Measurements from ENCODE around the gene ABHD18.
A peak's percentile ranks its signal among the peaks of the same experiment; 100 is the strongest.

Gene ABHD18

DNA sequence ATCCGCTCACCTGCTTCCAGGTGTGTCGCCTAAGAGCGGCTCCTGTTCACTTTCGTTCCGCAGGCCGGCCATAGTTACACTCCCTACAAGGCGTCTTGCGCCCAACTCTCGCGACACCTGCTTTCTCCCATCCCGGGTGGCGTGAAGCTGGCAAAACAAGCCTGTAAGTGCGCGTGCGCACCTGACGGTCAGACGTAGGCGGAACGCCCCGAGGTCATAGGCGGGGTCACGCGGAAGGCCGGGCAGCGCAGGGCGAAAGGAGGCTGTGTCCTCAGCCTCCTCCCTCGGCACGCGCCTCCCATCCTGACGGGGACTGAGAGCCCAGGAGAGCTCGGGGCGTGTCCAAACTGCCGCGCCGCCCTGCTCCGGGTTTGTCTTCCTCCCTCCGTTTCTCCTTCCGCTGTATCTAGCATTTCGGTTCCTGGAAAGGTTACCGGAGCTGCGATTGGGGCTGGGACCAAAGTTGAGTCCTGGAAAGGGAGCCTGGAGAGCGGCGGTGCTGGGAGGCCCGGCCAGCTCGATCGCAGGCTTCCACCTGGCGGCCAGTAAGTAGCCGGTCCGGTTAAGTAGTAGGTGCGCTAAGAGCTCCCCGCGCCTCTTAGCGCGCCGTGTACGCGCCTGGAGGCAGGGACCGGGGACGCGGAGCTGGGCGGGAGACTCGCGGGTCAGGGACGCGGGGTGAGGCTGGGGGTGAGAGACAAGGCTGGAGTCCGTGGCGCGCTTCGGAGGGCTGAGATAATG is at the start of gene ABHD18, which contains the start of gene MFSD8 (continued):
- TF ChIP-seq, protein P1, sequence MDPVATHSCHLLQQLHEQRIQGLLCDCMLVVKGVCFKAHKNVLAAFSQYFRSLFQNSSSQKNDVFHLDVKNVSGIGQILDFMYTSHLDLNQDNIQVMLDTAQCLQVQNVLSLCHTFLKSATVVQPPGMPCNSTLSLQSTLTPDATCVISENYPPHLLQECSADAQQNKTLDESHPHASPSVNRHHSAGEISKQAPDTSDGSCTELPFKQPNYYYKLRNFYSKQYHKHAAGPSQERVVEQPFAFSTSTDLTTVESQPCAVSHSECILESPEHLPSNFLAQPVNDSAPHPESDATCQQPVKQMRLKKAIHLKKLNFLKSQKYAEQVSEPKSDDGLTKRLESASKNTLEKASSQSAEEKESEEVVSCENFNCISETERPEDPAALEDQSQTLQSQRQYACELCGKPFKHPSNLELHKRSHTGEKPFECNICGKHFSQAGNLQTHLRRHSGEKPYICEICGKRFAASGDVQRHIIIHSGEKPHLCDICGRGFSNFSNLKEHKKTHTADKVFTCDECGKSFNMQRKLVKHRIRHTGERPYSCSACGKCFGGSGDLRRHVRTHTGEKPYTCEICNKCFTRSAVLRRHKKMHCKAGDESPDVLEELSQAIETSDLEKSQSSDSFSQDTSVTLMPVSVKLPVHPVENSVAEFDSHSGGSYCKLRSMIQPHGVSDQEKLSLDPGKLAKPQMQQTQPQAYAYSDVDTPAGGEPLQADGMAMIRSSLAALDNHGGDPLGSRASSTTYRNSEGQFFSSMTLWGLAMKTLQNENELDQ (tag by site-specific recombination; IDR thresholded peaks at IDR 0.05; ENCODE audit: low read depth), result no peak
- TF ChIP-seq FEZF1 (tag by site-specific recombination; IDR thresholded peaks at IDR 0.05) (no peak), ZXDB (tag by site-specific recombination; IDR thresholded peaks at IDR 0.05) (peak; percentile 38)

DNA sequence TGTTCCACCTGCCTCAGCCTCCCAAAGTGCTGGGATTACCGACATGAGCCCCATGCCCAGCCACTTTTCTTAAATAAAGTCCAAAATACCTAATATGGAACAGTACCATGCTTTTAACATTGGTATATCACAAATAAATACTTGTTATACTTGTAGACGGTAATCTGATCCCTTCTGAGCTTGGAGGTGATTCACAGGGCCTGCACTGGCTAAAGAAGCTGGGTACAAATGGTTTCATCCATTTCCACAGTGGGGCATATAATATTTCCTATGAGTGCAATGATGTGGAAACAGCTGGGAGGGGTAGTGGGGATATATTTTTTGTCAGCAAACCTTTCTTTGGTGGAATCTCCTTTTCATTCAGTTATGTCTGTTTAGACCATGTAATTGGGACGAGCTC is 48.7 kb upstream of the ABHD18 start:
- TF ChIP-seq, protein P2, sequence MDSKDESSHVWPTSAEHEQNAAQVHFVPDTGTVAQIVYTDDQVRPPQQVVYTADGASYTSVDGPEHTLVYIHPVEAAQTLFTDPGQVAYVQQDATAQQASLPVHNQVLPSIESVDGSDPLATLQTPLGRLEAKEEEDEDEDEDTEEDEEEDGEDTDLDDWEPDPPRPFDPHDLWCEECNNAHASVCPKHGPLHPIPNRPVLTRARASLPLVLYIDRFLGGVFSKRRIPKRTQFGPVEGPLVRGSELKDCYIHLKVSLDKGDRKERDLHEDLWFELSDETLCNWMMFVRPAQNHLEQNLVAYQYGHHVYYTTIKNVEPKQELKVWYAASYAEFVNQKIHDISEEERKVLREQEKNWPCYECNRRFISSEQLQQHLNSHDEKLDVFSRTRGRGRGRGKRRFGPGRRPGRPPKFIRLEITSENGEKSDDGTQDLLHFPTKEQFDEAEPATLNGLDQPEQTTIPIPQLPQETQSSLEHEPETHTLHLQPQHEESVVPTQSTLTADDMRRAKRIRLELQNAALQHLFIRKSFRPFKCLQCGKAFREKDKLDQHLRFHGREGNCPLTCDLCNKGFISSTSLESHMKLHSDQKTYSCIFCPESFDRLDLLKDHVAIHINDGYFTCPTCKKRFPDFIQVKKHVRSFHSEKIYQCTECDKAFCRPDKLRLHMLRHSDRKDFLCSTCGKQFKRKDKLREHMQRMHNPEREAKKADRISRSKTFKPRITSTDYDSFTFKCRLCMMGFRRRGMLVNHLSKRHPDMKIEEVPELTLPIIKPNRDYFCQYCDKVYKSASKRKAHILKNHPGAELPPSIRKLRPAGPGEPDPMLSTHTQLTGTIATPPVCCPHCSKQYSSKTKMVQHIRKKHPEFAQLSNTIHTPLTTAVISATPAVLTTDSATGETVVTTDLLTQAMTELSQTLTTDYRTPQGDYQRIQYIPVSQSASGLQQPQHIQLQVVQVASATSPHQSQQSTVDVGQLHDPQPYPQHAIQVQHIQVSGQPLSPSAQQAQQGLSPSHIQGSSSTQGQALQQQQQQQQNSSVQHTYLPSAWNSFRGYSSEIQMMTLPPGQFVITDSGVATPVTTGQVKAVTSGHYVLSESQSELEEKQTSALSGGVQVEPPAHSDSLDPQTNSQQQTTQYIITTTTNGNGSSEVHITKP (tag by site-specific recombination; IDR thresholded peaks at IDR 0.05), result 0 out of 2 replicates have a peak, but pooled peaks have one; percentile 27
- no peak for TF ChIP-seq ZNF112 (tag by site-specific recombination; IDR thresholded peaks at IDR 0.05)
- Histone ChIP-seq H3K4me3 (ENCODE audit: low read depth, low read length) (no peak overlapping the region), H3K27ac (ENCODE audit: extremely low read depth, low read depth, low read length) (no peak overlapping the region), H3K9me3 (ENCODE audit: control insufficient read depth, insufficient read depth, low read depth, low read length) (no peaks in the 10 kb centered on the region), H3K36me3 (ENCODE audit: control insufficient read depth in 2 of 2, insufficient read depth in 1 of 2, low read length in 2 of 2) (peaks cover 3 to 29% of the 10 kb centered on the region in 2 experiments; a peak in 1 of 3 replicates), H3K4me1 (ENCODE audit: control insufficient read depth, insufficient read depth, low read length) (no peaks in the 10 kb centered on the region)
- POLR2A ChIA-PET, result no interaction called here
- CTCF ChIA-PET, result no interaction called here

- Histone ChIP-seq H3K27ac (ENCODE audit: extremely low read depth, low read depth, low read length) (no peak overlapping the region), H3K36me3 (ENCODE audit: control insufficient read depth in 2 of 2, insufficient read depth in 1 of 2, low read length in 2 of 2) (peaks cover 3 to 34% of the 10 kb centered on the region in 2 experiments; a peak in 1 of 3 replicates), H3K4me1 (ENCODE audit: control insufficient read depth, insufficient read depth, low read length) (no peaks in the 10 kb centered on the region), H3K4me3 (ENCODE audit: low read depth, low read length) (no peak overlapping the region), H3K9me3 (ENCODE audit: control insufficient read depth, insufficient read depth, low read depth, low read length) (no peaks in the 10 kb centered on the region)
- TF ChIP-seq ZNF416 (tag by site-specific recombination; IDR thresholded peaks at IDR 0.05) (no peak), ZNF692 (tag by site-specific recombination; IDR thresholded peaks at IDR 0.05) (no peak), BCL6B (tag by site-specific recombination; IDR thresholded peaks at IDR 0.05) (no peak), SP3 (tag by site-specific recombination; IDR thresholded peaks at IDR 0.05) (no peak), TCF7L2 (IDR thresholded peaks at IDR 0.05; ENCODE audit: borderline replicate concordance, low read depth, low read length) (no peak), ZNF560 (tag by site-specific recombination; IDR thresholded peaks at IDR 0.05; ENCODE audit: borderline replicate concordance) (no peak), ZNF843 (tag by site-specific recombination; IDR thresholded peaks at IDR 0.05) (no peak), HOXD13 (CRISPR knock-in tag; IDR thresholded peaks at IDR 0.05; ENCODE audit: borderline replicate concordance) (no peak), ZBTB17 (tag by site-specific recombination; IDR thresholded peaks at IDR 0.05) (no peak)
- TF ChIP-seq, protein P3, sequence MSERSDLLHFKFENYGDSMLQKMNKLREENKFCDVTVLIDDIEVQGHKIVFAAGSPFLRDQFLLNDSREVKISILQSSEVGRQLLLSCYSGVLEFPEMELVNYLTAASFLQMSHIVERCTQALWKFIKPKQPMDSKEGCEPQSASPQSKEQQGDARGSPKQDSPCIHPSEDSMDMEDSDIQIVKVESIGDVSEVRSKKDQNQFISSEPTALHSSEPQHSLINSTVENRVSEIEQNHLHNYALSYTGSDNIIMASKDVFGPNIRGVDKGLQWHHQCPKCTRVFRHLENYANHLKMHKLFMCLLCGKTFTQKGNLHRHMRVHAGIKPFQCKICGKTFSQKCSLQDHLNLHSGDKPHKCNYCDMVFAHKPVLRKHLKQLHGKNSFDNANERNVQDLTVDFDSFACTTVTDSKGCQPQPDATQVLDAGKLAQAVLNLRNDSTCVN (tag by site-specific recombination; optimal IDR thresholded peaks at IDR 0.05), result no peak
- CTCF ChIA-PET, result interaction anchor here (0.6 kb wide), 1 partner anchor 355 kb away, joined by 5 read pairs; no protein-coding TSS in a partner anchor
- POLR2A ChIA-PET, result no interaction called here
Measured at GRCh38 chr4:127917151-127917550, 48.1 kb upstream of the ABHD18 start.

All from HEK293 (cell line).